PC-9 (cell line): Measurements from ENCODE around the gene NHLRC1.

Source experiments
- EZH2 ChIP-seq: fragments of 200-600 bp; sonication (generic); IDR thresholded peaks from 2 replicates; pipeline ENCODE4 v1.8.0; 2017; ENCODE audit warnings: antibody characterized with exemption, low read depth
- TF ChIP-seq, protein P1 (sequence below): fragments of 200-600 bp; sonication (generic); conservative IDR thresholded peaks from 2 replicates; pipeline ENCODE4 v1.6.1; 2017; ENCODE audit warnings: mixed run types, antibody characterized with exemption, mild to moderate bottlenecking, moderate library complexity

DNA sequence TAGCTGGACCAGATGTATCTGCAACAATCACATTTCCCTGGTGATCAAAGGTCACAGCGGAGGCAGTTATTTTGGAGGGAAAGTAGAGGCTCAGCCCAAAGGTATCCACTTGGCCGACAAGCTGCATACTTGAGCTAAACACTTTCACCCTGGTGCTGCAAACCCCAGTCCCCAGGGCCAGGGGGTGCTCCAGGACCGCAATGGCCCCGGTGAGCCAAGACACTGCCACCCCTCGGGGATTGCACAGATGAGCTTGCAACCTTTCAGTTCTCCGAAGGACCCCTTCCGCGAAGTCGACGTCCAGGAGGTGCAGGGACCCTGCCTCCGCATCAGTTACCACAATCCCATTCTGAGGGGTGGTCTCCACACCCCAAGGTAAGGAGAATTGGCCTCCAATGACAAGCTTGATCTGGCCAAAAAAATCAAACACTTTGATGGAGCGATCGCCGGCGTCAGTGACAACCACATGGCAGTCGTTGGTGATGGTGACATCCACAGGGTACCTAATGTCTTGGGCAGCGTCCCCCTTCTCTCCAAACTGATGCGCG lies 823 bp downstream of the NHLRC1 start:
- TF ChIP-seq EZH2 = no peak
- TF ChIP-seq, protein P1, sequence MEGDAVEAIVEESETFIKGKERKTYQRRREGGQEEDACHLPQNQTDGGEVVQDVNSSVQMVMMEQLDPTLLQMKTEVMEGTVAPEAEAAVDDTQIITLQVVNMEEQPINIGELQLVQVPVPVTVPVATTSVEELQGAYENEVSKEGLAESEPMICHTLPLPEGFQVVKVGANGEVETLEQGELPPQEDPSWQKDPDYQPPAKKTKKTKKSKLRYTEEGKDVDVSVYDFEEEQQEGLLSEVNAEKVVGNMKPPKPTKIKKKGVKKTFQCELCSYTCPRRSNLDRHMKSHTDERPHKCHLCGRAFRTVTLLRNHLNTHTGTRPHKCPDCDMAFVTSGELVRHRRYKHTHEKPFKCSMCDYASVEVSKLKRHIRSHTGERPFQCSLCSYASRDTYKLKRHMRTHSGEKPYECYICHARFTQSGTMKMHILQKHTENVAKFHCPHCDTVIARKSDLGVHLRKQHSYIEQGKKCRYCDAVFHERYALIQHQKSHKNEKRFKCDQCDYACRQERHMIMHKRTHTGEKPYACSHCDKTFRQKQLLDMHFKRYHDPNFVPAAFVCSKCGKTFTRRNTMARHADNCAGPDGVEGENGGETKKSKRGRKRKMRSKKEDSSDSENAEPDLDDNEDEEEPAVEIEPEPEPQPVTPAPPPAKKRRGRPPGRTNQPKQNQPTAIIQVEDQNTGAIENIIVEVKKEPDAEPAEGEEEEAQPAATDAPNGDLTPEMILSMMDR = no peak
